ENCODE measurements around the gene SLC25A53. TPM values are rescaled to one million over a fixed set of nuclear protein-coding genes. Genes with fewer than 3 reads are reported as not detected.
"Not testable (repeated sequence)": the region's sequence is repeated elsewhere in the genome, so short reads cannot be mapped to it uniquely, and the experiment has no call there.

SLC25A53 gene
- polyA plus RNA-seq, 1 donor from 2014 or later: 6.6 TPM

GRCh38 chrX:104084534-104085277, 72.1 kb downstream of the SLC25A53 start:
- Histone ChIP-seq H3K4me3 (ENCODE audit: low read length) (no peak overlapping the region), H3F3A (ENCODE audit: insufficient read depth, low read length, poor library complexity, severe bottlenecking) (no peaks in the 10 kb centered on the region), H3K9me2 (ENCODE audit: insufficient read depth, low read length) (no peaks in the 10 kb centered on the region), H3K36me3 (ENCODE audit: insufficient read depth, low read length) (no peaks in the 10 kb centered on the region), H3K27ac (ENCODE audit: low read length) (no peak overlapping the region), H3K9ac (ENCODE audit: low read length) (no peak overlapping the region), H3K4me2 (ENCODE audit: low read length) (no peak overlapping the region), H2AFZ (ENCODE audit: low read depth, low read length) (no peak overlapping the region), H3K79me2 (replicated peaks; ENCODE audit: insufficient read depth, low read length) (no peaks in the 10 kb centered on the region), H4K20me1 (ENCODE audit: insufficient read depth) (no peaks in the 10 kb centered on the region), H3K9me3 (ENCODE audit: low read length) (no peaks in the 10 kb centered on the region), H3K27me3 (ENCODE audit: insufficient read depth, low read depth, low read length) (no peaks in the 10 kb centered on the region)
- no peak for TF ChIP-seq POLR2AphosphoS5 (IDR thresholded peaks at IDR 0.05)
- TF ChIP-seq EZH2 (IDR thresholded peaks at IDR 0.05; ENCODE audit: borderline replicate concordance, insufficient read depth, low read length, poor library complexity, severe bottlenecking): no peak
- TF ChIP-seq, protein P1, sequence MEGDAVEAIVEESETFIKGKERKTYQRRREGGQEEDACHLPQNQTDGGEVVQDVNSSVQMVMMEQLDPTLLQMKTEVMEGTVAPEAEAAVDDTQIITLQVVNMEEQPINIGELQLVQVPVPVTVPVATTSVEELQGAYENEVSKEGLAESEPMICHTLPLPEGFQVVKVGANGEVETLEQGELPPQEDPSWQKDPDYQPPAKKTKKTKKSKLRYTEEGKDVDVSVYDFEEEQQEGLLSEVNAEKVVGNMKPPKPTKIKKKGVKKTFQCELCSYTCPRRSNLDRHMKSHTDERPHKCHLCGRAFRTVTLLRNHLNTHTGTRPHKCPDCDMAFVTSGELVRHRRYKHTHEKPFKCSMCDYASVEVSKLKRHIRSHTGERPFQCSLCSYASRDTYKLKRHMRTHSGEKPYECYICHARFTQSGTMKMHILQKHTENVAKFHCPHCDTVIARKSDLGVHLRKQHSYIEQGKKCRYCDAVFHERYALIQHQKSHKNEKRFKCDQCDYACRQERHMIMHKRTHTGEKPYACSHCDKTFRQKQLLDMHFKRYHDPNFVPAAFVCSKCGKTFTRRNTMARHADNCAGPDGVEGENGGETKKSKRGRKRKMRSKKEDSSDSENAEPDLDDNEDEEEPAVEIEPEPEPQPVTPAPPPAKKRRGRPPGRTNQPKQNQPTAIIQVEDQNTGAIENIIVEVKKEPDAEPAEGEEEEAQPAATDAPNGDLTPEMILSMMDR (IDR thresholded peaks at IDR 0.05; ENCODE audit: poor library complexity, severe bottlenecking): no peak
- TF ChIP-seq, protein P2, sequence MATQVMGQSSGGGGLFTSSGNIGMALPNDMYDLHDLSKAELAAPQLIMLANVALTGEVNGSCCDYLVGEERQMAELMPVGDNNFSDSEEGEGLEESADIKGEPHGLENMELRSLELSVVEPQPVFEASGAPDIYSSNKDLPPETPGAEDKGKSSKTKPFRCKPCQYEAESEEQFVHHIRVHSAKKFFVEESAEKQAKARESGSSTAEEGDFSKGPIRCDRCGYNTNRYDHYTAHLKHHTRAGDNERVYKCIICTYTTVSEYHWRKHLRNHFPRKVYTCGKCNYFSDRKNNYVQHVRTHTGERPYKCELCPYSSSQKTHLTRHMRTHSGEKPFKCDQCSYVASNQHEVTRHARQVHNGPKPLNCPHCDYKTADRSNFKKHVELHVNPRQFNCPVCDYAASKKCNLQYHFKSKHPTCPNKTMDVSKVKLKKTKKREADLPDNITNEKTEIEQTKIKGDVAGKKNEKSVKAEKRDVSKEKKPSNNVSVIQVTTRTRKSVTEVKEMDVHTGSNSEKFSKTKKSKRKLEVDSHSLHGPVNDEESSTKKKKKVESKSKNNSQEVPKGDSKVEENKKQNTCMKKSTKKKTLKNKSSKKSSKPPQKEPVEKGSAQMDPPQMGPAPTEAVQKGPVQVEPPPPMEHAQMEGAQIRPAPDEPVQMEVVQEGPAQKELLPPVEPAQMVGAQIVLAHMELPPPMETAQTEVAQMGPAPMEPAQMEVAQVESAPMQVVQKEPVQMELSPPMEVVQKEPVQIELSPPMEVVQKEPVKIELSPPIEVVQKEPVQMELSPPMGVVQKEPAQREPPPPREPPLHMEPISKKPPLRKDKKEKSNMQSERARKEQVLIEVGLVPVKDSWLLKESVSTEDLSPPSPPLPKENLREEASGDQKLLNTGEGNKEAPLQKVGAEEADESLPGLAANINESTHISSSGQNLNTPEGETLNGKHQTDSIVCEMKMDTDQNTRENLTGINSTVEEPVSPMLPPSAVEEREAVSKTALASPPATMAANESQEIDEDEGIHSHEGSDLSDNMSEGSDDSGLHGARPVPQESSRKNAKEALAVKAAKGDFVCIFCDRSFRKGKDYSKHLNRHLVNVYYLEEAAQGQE (IDR thresholded peaks at IDR 0.05; ENCODE audit: borderline replicate concordance): no peak
- no peak for TF ChIP-seq TAF1 (IDR thresholded peaks at IDR 0.05; ENCODE audit: low read depth)
- no peak for TF ChIP-seq RAD21 (conservative IDR thresholded peaks at IDR 0.05)
- TF ChIP-seq EP300 (conservative IDR thresholded peaks at IDR 0.05; ENCODE audit: poor library complexity, severe bottlenecking): no peak
- TF ChIP-seq MXI1 (conservative IDR thresholded peaks at IDR 0.05; ENCODE audit: poor library complexity, severe bottlenecking): no peak
- no peak for TF ChIP-seq SMC3 (conservative IDR thresholded peaks at IDR 0.05; ENCODE audit: poor library complexity)

GRCh38 chrX:104084063-104084462, 72.7 kb downstream of the SLC25A53 start:
- TF ChIP-seq, protein P2 (IDR thresholded peaks at IDR 0.05; ENCODE audit: borderline replicate concordance): no peak
- TF ChIP-seq RAD21 (conservative IDR thresholded peaks at IDR 0.05) (no peak), SMC3 (conservative IDR thresholded peaks at IDR 0.05; ENCODE audit: poor library complexity) (no peak), POLR2AphosphoS5 (IDR thresholded peaks at IDR 0.05) (no peak), EZH2 (IDR thresholded peaks at IDR 0.05; ENCODE audit: borderline replicate concordance, insufficient read depth, low read length, poor library complexity, severe bottlenecking) (no peak), EP300 (conservative IDR thresholded peaks at IDR 0.05; ENCODE audit: poor library complexity, severe bottlenecking) (no peak), MXI1 (conservative IDR thresholded peaks at IDR 0.05; ENCODE audit: poor library complexity, severe bottlenecking) (no peak), TAF1 (IDR thresholded peaks at IDR 0.05; ENCODE audit: low read depth) (no peak)
- TF ChIP-seq, protein P1 (IDR thresholded peaks at IDR 0.05; ENCODE audit: poor library complexity, severe bottlenecking): no peak
- no peak overlapping the region for H3K9ac ChIP-seq (ENCODE audit: low read length)
- H3K9me3 ChIP-seq (ENCODE audit: low read length): no peaks in the 10 kb centered on the region
- H3F3A ChIP-seq (ENCODE audit: insufficient read depth, low read length, poor library complexity, severe bottlenecking): no peaks in the 10 kb centered on the region
- H2AFZ ChIP-seq (ENCODE audit: low read depth, low read length): no peak overlapping the region
- no peaks in the 10 kb centered on the region for H3K36me3 ChIP-seq (ENCODE audit: insufficient read depth, low read length)
- no peaks in the 10 kb centered on the region for H3K9me2 ChIP-seq (ENCODE audit: insufficient read depth, low read length)
- H3K27ac ChIP-seq (ENCODE audit: low read length): no peak overlapping the region
- H3K4me3 ChIP-seq (ENCODE audit: low read length): no peak overlapping the region
- H3K27me3 ChIP-seq (ENCODE audit: insufficient read depth, low read depth, low read length): no peaks in the 10 kb centered on the region
- no peak overlapping the region for H3K4me2 ChIP-seq (ENCODE audit: low read length)
- H4K20me1 ChIP-seq (ENCODE audit: insufficient read depth): no peaks in the 10 kb centered on the region
- no peaks in the 10 kb centered on the region for H3K79me2 ChIP-seq (replicated peaks; ENCODE audit: insufficient read depth, low read length)

DNA sequence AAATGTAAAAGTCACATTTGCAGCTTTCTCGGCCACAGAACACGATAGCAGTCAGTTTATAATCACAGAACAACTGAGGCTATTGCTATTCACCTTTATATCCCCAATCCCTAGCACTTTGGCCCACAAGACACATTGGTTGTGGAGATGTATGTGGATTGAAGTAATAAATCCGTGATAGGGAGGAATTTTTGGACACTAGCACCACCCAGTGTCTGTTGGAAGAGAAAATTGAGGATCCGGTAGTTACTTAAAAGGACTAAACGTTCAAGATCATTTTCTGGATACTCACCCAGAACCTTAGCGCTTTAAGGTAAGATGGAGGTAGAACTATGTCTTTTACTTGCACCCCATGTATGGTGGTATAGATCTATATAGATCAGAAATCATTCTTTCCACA, 79.0 kb downstream of the SLC25A53 start:
- not testable (repeated sequence) for H3K9me2 ChIP-seq (ENCODE audit: insufficient read depth, low read length); H3K4me3 ChIP-seq (ENCODE audit: low read length); H2AFZ ChIP-seq (ENCODE audit: low read depth, low read length); H4K20me1 ChIP-seq (ENCODE audit: insufficient read depth); H3K9ac ChIP-seq (ENCODE audit: low read length); H3K36me3 ChIP-seq (ENCODE audit: insufficient read depth, low read length); H3F3A ChIP-seq (ENCODE audit: insufficient read depth, low read length, poor library complexity, severe bottlenecking); H3K79me2 ChIP-seq (replicated peaks; ENCODE audit: insufficient read depth, low read length); H3K9me3 ChIP-seq (ENCODE audit: low read length); H3K4me2 ChIP-seq (ENCODE audit: low read length); H3K27me3 ChIP-seq (ENCODE audit: insufficient read depth, low read depth, low read length); H3K27ac ChIP-seq (ENCODE audit: low read length)

Data from neural cell (in vitro differentiated cells).